ENCODE results near the gene SESN3.

DNA sequence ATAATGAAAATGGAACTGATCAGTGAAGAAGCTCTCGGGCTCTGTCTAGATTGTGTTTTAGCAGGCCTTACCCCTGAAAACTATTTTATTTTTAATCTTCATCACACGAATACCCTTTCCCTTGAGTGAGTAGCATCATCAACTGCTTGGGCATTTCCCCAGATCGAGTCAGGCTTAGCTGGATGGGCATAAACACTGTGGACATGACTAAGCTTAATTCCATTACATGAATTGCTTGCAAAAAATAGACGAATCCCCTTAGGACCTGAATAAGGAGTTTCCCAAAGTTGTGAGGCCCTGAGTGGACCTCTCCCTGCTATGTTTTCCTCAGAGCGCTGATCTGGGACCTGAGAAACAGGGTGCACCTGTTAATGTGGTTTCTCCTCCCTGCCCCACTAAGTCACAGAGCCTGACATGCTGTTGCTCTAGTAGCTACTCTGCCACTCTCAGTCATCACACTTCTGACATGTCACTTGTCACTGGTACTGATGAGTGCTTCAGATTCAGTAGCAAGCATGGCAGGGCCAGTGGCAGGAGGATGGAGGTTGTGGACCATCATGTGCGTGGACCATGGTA lies 87.8 kb downstream of the SESN3 start:
- TF ChIP-seq CTCF (conservative IDR thresholded peaks at IDR 0.05; ENCODE audit: low read depth, low read length) (no peak), EZH2 (IDR thresholded peaks at IDR 0.05; ENCODE audit: low read length, unreplicated experiment) (no peak)

All from PC-3 (cell line).